K562 (cell line): Measurements from ENCODE around the gene TBC1D17.
A peak's percentile ranks its signal among the peaks of the same experiment; 100 is the strongest.

Experiments used
- GABPA ChIP-seq: fragments of 200-800 bp; sonication (Bioruptor generic); conservative IDR thresholded peaks from 2 replicates; pipeline ENCODE4 v1.6.1; 2016; ENCODE audit warnings: low read depth, missing genetic modification characterization, missing compliant biosample characterization
- KDM1A ChIP-seq, 2 experiments: fragments of 450-650 bp; IDR thresholded peaks; 2 replicates each; pipeline ENCODE4 v1.6.1; 2016; ENCODE audit warnings: mild to moderate bottlenecking in 2 of 2
- KDM2B ChIP-seq: fragments of 250-450 bp; sonication (Bioruptor Pico); IDR thresholded peaks from 2 replicates; pipeline ENCODE4 v1.8.0; 2021; ENCODE audit warnings: mild to moderate bottlenecking, moderate library complexity
- MEF2D ChIP-seq: conservative IDR thresholded peaks from 2 replicates; pipeline ENCODE4 v1.6.1; 2016; ENCODE audit warnings: low read depth, missing genetic modification characterization, missing compliant biosample characterization
- NR1H2 ChIP-seq: sonication (generic); formaldehyde crosslinking; IDR thresholded peaks from 2 replicates; pipeline ENCODE4 v1.4.0; 2020; ENCODE audit warnings: mild to moderate bottlenecking, missing genetic modification reagents
- POLR2A ChIP-seq: fragments of 450-650 bp; conservative IDR thresholded peaks from 2 replicates; pipeline ENCODE4 v1.6.1; 2016
- RAD51 ChIP-seq: fragments of 450-650 bp; IDR thresholded peaks from 2 replicates; pipeline ENCODE4 v1.7.1; 2016; ENCODE audit warnings: low read depth, mild to moderate bottlenecking, borderline replicate concordance
- SIN3A ChIP-seq, 2 experiments: fragments of 150-350 bp in 1 of 2; IDR thresholded peaks; 2 replicates each; pipeline ENCODE4 v1.6.1; 2011 to 2016; ENCODE audit warnings: borderline replicate concordance in 2 of 2, low read depth in 2 of 2, low read length in 2 of 2, mild to moderate bottlenecking in 2 of 2, moderate library complexity in 2 of 2; ENCODE audit not compliant: control insufficient read depth in 1 of 2
- ZNF780A ChIP-seq: fragments of 250-450 bp; sonication (Bioruptor Pico); IDR thresholded peaks from 2 replicates; pipeline ENCODE4 v1.5.0; 2021; ENCODE audit warnings: mild to moderate bottlenecking
- TF ChIP-seq, protein P1 (sequence below): sonication (generic); formaldehyde crosslinking; IDR thresholded peaks from 2 replicates; pipeline ENCODE4 v1.8.1; 2023; ENCODE audit warnings: mild to moderate bottlenecking, missing genetic modification reagents

DNA sequence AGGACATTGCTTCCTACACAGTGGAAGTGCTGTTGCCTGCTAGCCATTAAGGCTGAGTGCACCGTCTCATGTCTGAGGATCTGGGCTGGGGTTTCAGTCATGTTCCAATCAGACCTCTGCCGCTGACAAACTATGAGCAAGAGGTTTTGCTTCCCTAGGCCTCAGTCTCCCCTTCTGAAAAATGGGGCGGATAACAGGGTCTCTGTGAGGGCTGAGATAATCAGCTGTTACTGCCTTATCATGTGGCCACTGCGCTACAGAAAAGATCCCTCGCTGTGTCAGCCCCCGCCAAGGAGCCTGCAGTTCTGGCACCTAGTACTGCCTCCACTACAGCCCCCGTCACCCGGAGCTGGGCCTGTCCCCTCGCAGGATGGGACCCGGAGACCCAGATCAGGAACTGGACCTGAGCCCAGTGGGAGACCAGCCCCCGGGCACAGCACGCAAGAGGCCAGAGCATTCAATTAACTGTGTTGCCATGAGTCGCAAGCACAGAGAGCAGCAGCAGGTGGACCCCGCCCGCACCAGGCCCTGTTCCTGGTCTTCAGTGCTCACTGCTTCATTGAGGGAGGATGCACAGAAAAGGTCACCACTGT lies 7.1 kb upstream of the TBC1D17 start:
- TF ChIP-seq NR1H2 (CRISPR knock-in tag) (no peak), SIN3A (IDR thresholded peaks at IDR 0.05; ENCODE audit: borderline replicate concordance in 2 of 2, control insufficient read depth in 1 of 2, low read depth in 2 of 2, low read length in 2 of 2) (no peak), GABPA (tag) (no peak), POLR2A (no peak), KDM1A (IDR thresholded peaks at IDR 0.05) (peak in 1 of 2 experiments; percentile 85; a peak in 3 of 4 replicates), MEF2D (tag) (no peak), RAD51 (no peak; the same call in 1 of the 2 replicates), ZNF780A (CRISPR knock-in tag) (no peak), KDM2B (no peak)
- TF ChIP-seq, protein P1, sequence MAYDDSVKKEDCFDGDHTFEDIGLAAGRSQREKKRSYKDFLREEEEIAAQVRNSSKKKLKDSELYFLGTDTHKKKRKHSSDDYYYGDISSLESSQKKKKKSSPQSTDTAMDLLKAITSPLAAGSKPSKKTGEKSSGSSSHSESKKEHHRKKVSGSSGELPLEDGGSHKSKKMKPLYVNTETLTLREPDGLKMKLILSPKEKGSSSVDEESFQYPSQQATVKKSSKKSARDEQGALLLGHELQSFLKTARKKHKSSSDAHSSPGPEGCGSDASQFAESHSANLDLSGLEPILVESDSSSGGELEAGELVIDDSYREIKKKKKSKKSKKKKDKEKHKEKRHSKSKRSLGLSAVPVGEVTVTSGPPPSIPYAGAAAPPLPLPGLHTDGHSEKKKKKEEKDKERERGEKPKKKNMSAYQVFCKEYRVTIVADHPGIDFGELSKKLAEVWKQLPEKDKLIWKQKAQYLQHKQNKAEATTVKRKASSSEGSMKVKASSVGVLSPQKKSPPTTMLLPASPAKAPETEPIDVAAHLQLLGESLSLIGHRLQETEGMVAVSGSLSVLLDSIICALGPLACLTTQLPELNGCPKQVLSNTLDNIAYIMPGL (CRISPR knock-in tag) = no peak
